HCT116 (cell line): Measurements from ENCODE around the gene ADARB2. TPM values are rescaled to one million over a fixed set of nuclear protein-coding genes. Genes with fewer than 3 reads are reported as not detected.

Experiments used
- ATAC-seq: fragments of 200-7000 bp; cut with Tn5 transposase; 2 replicates; pipeline ENCODE4 v1.9.1; 2020; ENCODE audit warnings: mild to moderate bottlenecking, moderate library complexity
- BruUV-seq: library from RNA; stranded (reverse); fragments of 400-500 nt; replicated peaks from 2 replicates; lab custom pipeline; 2021; lab: Mats Ljungman, UMichigan
- CTCF ChIA-PET: fragments of 300-600 bp; sonication (Branson Sonifier 250); formaldehyde crosslinking; loops from one replicate; lab custom pipeline; 2021; ENCODE audit warnings: antibody characterized with exemption; lab: Charles Lee
- POLR2A ChIA-PET: fragments of 300-600, 350-600 bp; sonication (Branson Sonifier 250); formaldehyde crosslinking; loops from one replicate; lab custom pipeline; 2021; ENCODE audit warnings: antibody characterized with exemption; lab: Charles Lee
- RAD21 ChIA-PET, 2 experiments: fragments of 300-600 bp; sonication (Branson Sonifier 250); formaldehyde crosslinking; loops; one replicate each; lab custom pipeline; 2023; ENCODE audit warnings: low total read pairs in 2 of 2; ENCODE audit not compliant: uncharacterized antibody in 2 of 2, unreplicated experiment in 2 of 2, low non-redundant PET in 1 of 2; lab: Charles Lee
- DNase-seq: peaks from one replicate; pipeline ENCODE4 v3.0.0-alpha.2; 2010; ENCODE audit warnings: low read depth, low spot score
- H2AFZ ChIP-seq: fragments of 200-600 bp; shearing (Covaris generic), sonication (generic); 2 replicates; pipeline ENCODE4 v1.6.1; 2017; ENCODE audit warnings: low read depth, mixed run types, mixed read lengths, antibody characterized with exemption, low read length; ENCODE audit not compliant: poor library complexity, severe bottlenecking
- H3K27ac ChIP-seq: 2 replicates; pipeline ENCODE4 v1.5.1; 2012; ENCODE audit warnings: low read depth, low read length
- H3K27me3 ChIP-seq: fragments of 200-600 bp; sonication (generic); 2 replicates; pipeline ENCODE4 v1.6.1; 2016; ENCODE audit warnings: mixed run types, low read length, mixed read lengths; ENCODE audit not compliant: insufficient read depth
- H3K36me3 ChIP-seq, 2 experiments: fragments of 200-500 bp in 1 of 2; fragments of 200-600 bp in 1 of 2; sonication (Bioruptor generic) in 1 of 2; sonication (generic) in 1 of 2; 2 replicates each; pipeline versions ENCODE4 v1.5.1 to v1.6.1; 2014 to 2016; ENCODE audit warnings: low read length in 2 of 2, inconsistent platforms in 1 of 2, mixed read lengths in 1 of 2, mixed run types in 1 of 2; ENCODE audit not compliant: insufficient read depth in 2 of 2, control insufficient read depth in 1 of 2
- H3K4me1 ChIP-seq, 2 experiments: fragments of 200-600 bp in 1 of 2; sonication (generic) in 1 of 2; 2 replicates each; pipeline versions ENCODE4 v1.5.1 to v1.6.1; 2012 to 2017; ENCODE audit warnings: low read length in 2 of 2, inconsistent platforms in 1 of 2, mild to moderate bottlenecking in 1 of 2, mixed read lengths in 1 of 2, mixed run types in 1 of 2, moderate library complexity in 1 of 2; ENCODE audit not compliant: insufficient read depth in 2 of 2, control insufficient read depth in 1 of 2
- H3K4me2 ChIP-seq: fragments of 200-600 bp; sonication (generic); 2 replicates; pipeline ENCODE4 v1.6.1; 2017; ENCODE audit warnings: mixed run types, low read length, mixed read lengths
- H3K4me3 ChIP-seq, 2 experiments: fragments of 200-600 bp in 1 of 2; sonication (generic) in 1 of 2; replicated peaks in 1 of 2; 2 replicates each; pipeline ENCODE4 v1.5.1; 2011 to 2016; ENCODE audit warnings: low read length in 2 of 2, control low read depth in 1 of 2, low read depth in 1 of 2, mild to moderate bottlenecking in 1 of 2, mixed read lengths in 1 of 2, mixed run types in 1 of 2
- H3K79me2 ChIP-seq: fragments of 200-600 bp; sonication (generic); 2 replicates; pipeline ENCODE4 v1.6.1; 2017; ENCODE audit warnings: mild to moderate bottlenecking, mixed run types, low read length, moderate library complexity, mixed read lengths; ENCODE audit not compliant: insufficient read depth
- H3K9ac ChIP-seq: fragments of 200-600 bp; sonication (generic); 2 replicates; pipeline ENCODE4 v1.6.1; 2016; ENCODE audit warnings: low read length, mixed read lengths
- H3K9me2 ChIP-seq: fragments of 200-600 bp; sonication (generic), shearing (Covaris generic); 2 replicates; pipeline ENCODE4 v1.6.1; 2017; ENCODE audit warnings: mixed run types, mild to moderate bottlenecking, moderate library complexity; ENCODE audit not compliant: insufficient read depth
- H3K9me3 ChIP-seq, 2 experiments: fragments of 200-500 bp in 1 of 2; fragments of 200-600 bp in 1 of 2; sonication (Bioruptor generic) in 1 of 2; sonication (generic) in 1 of 2; 2 replicates each; pipeline ENCODE4 v1.6.1; 2014 to 2017; ENCODE audit warnings: low read length in 2 of 2, mixed read lengths in 2 of 2, inconsistent platforms in 1 of 2, low read depth in 1 of 2, mild to moderate bottlenecking in 1 of 2, mixed run types in 1 of 2, moderate library complexity in 1 of 2; ENCODE audit not compliant: control insufficient read depth in 1 of 2, insufficient read depth in 1 of 2
- H4K20me1 ChIP-seq: fragments of 200-600 bp; sonication (generic), shearing (Covaris generic); 2 replicates; pipeline ENCODE4 v1.6.1; 2017; ENCODE audit warnings: mixed run types, mild to moderate bottlenecking, moderate library complexity; ENCODE audit not compliant: insufficient read depth
- CTCF ChIP-seq, 3 experiments: fragments of 200-600 bp in 1 of 3; sonication (generic) in 1 of 3; IDR thresholded peaks in 2 of 3; conservative IDR thresholded peaks in 1 of 3; 2 replicates each; pipeline ENCODE4 v1.5.1; 2012 to 2017; ENCODE audit warnings: low read depth in 2 of 3, low read length in 2 of 3, antibody characterized with exemption in 1 of 3, borderline replicate concordance in 1 of 3, control low read depth in 1 of 3, mild to moderate bottlenecking in 1 of 3, mixed read lengths in 1 of 3, mixed run types in 1 of 3, moderate library complexity in 1 of 3; ENCODE audit not compliant: insufficient read depth in 1 of 3
- EGR1 ChIP-seq: IDR thresholded peaks from 2 replicates; pipeline ENCODE4 v1.6.1; 2012; ENCODE audit warnings: low read depth
- ELF1 ChIP-seq: IDR thresholded peaks from 2 replicates; pipeline ENCODE4 v1.6.1; 2012; ENCODE audit warnings: low read depth, borderline replicate concordance
- EZH2 ChIP-seq: fragments of 200-600 bp; sonication (generic); IDR thresholded peaks from 2 replicates; pipeline ENCODE4 v1.6.1; 2017; ENCODE audit warnings: antibody characterized with exemption, mixed run types
- EZH2phosphoT487 ChIP-seq: fragments of 200-600 bp; IDR thresholded peaks from 2 replicates; pipeline ENCODE4 v1.6.1; 2018; ENCODE audit warnings: antibody characterized with exemption, borderline replicate concordance
- MAX ChIP-seq: IDR thresholded peaks from 2 replicates; pipeline ENCODE4 v1.6.1; 2012
- REST ChIP-seq: IDR thresholded peaks from 2 replicates; pipeline ENCODE4 v1.6.1; 2012; ENCODE audit warnings: low read depth
- SP1 ChIP-seq: IDR thresholded peaks from 2 replicates; pipeline ENCODE4 v1.6.1; 2012; ENCODE audit warnings: low read depth
- SRF ChIP-seq: IDR thresholded peaks from 2 replicates; pipeline ENCODE4 v1.6.1; 2012; ENCODE audit warnings: low read depth
- TCF7L2 ChIP-seq: IDR thresholded peaks from 2 replicates; pipeline ENCODE4 v1.7.0; 2011; ENCODE audit warnings: borderline replicate concordance, inconsistent platforms; ENCODE audit not compliant: insufficient read depth, insufficient read length; ENCODE audit errors: extremely low read depth
- ZBTB33 ChIP-seq: IDR thresholded peaks from 2 replicates; pipeline ENCODE4 v1.6.1; 2011; ENCODE audit warnings: mild to moderate bottlenecking, low read length, moderate library complexity; ENCODE audit not compliant: insufficient replicate concordance; ENCODE audit errors: extremely low read depth
- intact Hi-C: fragments of 100-400 bp; cut with micrococcal nuclease; formaldehyde crosslinking; loops from 2 replicates; pipeline ENCODE4 v1.10.0; 2022
- total RNA-seq: library from RNA; stranded (reverse); gene quantifications from one replicate; pipeline ENCODE4 v1.2.1, GENCODE V29; 2021; ENCODE audit not compliant: unreplicated experiment

ADARB2 gene
- total RNA-seq, 1 experiment from 2014 or later = not detected

GRCh38 chr10:1630304-1630703 lies 107.0 kb downstream of the ADARB2 start:
- no TSS peak for BruUV-seq
- intact Hi-C loops = no loop called here
- RAD21 ChIA-PET = no interaction called here

GRCh38 chr10:1629326-1630198 lies 107.8 kb downstream of the ADARB2 start:
- POLR2A ChIA-PET = no interaction called here
- Histone ChIP-seq H3K36me3 (no peaks in the 10 kb centered on the region), H3K4me3 (no peak overlapping the region), H2AFZ (no peak overlapping the region), H3K9ac (no peak overlapping the region), H3K27ac (no peak overlapping the region), H4K20me1 (no peaks in the 10 kb centered on the region), H3K4me2 (no peak overlapping the region), H3K9me2 (no peaks in the 10 kb centered on the region), H3K9me3 (no peaks in the 10 kb centered on the region), H3K4me1 (no peaks in the 10 kb centered on the region), H3K27me3 (no peaks in the 10 kb centered on the region; the same call in 1 of the 2 replicates), H3K79me2 (no peaks in the 10 kb centered on the region)
- CTCF ChIA-PET = no interaction called here
- intact Hi-C loops = no loop called here
- TF ChIP-seq EGR1 (no peak), SP1 (no peak), TCF7L2 (no peak), SRF (no peak), REST (no peak), MAX (no peak), ZBTB33 (no peak), CTCF (IDR thresholded peaks at IDR 0.05 in 2 of 3, conservative IDR thresholded peaks at IDR 0.05 in 1 of 3; ENCODE audit: borderline replicate concordance in 1 of 3, insufficient read depth in 1 of 3, low read depth in 2 of 3, low read length in 2 of 3) (no peak)
- RAD21 ChIA-PET = no interaction called here
- no peak for DNase-seq
- no peak for ATAC-seq
- no TSS peak for BruUV-seq

More at GRCh38 chr10:1630304-1630703, 107.0 kb downstream of the ADARB2 start:
- Histone ChIP-seq H3K27me3 (no peaks in the 10 kb centered on the region; the same call in 1 of the 2 replicates), H3K9me3 (no peaks in the 10 kb centered on the region), H3K36me3 (no peaks in the 10 kb centered on the region), H3K4me1 (no peaks in the 10 kb centered on the region), H3K27ac (no peak overlapping the region), H3K79me2 (no peaks in the 10 kb centered on the region), H3K9ac (no peak overlapping the region), H3K4me3 (no peak overlapping the region), H4K20me1 (no peaks in the 10 kb centered on the region), H2AFZ (no peak overlapping the region), H3K9me2 (no peaks in the 10 kb centered on the region), H3K4me2 (no peak overlapping the region)
- ChIA-PET POLR2A (no interaction called here), CTCF (no interaction called here)
- no peak for ATAC-seq
- TF ChIP-seq EZH2 (no peak), EZH2phosphoT487 (no peak), ELF1 (no peak)
- no peak for DNase-seq
